Kidney (tissue), 14 donors: ENCODE data around the gene CASD1. TPM values are rescaled to one million over a fixed set of nuclear protein-coding genes. Genes with fewer than 3 reads are reported as not detected.

Experiments used
- DNase-seq, 5 donors: peaks; one replicate each; pipeline ENCODE4 v3.0.0-alpha.2; 2013 to 2020
- FAIRE-seq: peaks from 2 replicates; lab custom pipeline; 2012; peaks lifted over from hg19 to GRCh38; lab: Jason Lieb, UNC
- H3K27ac ChIP-seq, 2 donors: one replicate each; pipeline ENCODE4 v1.7.0; 2013; ENCODE audit warnings: low read depth in 2 of 2, low read length in 2 of 2, inconsistent platforms in 1 of 2
- H3K27me3 ChIP-seq: one replicate; pipeline ENCODE4 v1.7.1; 2013; ENCODE audit warnings: low read length, inconsistent platforms; ENCODE audit not compliant: control insufficient read depth, insufficient read depth
- H3K36me3 ChIP-seq, 3 donors: one replicate each; pipeline versions ENCODE4 v1.7.0 to v1.7.1; 2013; ENCODE audit warnings: low read length in 3 of 3, control low read depth in 1 of 3, inconsistent platforms in 1 of 3; ENCODE audit not compliant: insufficient read depth in 3 of 3, control insufficient read depth in 2 of 3
- H3K4me1 ChIP-seq, 3 donors: one replicate each; pipeline versions ENCODE4 v1.7.0 to v1.7.1; 2013; ENCODE audit warnings: low read length in 3 of 3, inconsistent platforms in 1 of 3, low read depth in 1 of 3; ENCODE audit not compliant: control insufficient read depth in 2 of 3, insufficient read depth in 2 of 3
- H3K4me3 ChIP-seq, 3 donors: one replicate each; pipeline versions ENCODE4 v1.7.0 to v1.8.1; 2013; ENCODE audit warnings: low read length in 3 of 3, control low read depth in 1 of 3, inconsistent platforms in 1 of 3
- H3K9ac ChIP-seq, 3 donors: one replicate each; pipeline versions ENCODE4 v1.7.0 to v1.7.1; 2013; ENCODE audit warnings: low read length in 3 of 3, control low read depth in 1 of 3, inconsistent platforms in 1 of 3
- H3K9me3 ChIP-seq, 3 donors: one replicate each; pipeline versions ENCODE4 v1.7.0 to v1.7.1; 2013; ENCODE audit warnings: low read length in 3 of 3, control low read depth in 1 of 3, inconsistent platforms in 1 of 3; ENCODE audit not compliant: control insufficient read depth in 2 of 3, insufficient read depth in 1 of 3
- CTCF ChIP-seq: IDR thresholded peaks from 3 replicates; pipeline ENCODE4 v1.5.1; 2012; ENCODE audit warnings: mild to moderate bottlenecking, moderate library complexity, borderline replicate concordance; ENCODE audit not compliant: insufficient read depth; ENCODE audit errors: extremely low read depth
- intact Hi-C: fragments of 100-400 bp; cut with DNase I; formaldehyde crosslinking; loops from one replicate; pipeline ENCODE4 v1.11.1; 2022
- polyA plus RNA-seq: library from polyadenylated mRNA; stranded (reverse); fragments of 350-450 nt; fragmentation: Illumina TruSeq; extraction: RNeasy Lipid Tissue Mini Kit (QIAGEN cat#74804); gene quantifications from one replicate; pipeline ENCODE4 v1.2.3, GENCODE V29; 2014; ENCODE audit warnings: low read depth, low replicate concordance; ENCODE audit not compliant: insufficient read depth
- total RNA-seq: library from RNA; stranded (reverse); fragmentation: NEBNext Ultra II Directional; extraction: Animal tissue kit (Norgen Biotek cat#: 25700); gene quantifications from one replicate; pipeline ENCODE4 v1.2.1, GENCODE V29; 2021
- donor health status: control.
- donor health status: control.
- donor health status: control.
- donor health status: control.
- donor health status: control.
- donor health status: DM: yes; HTN: yes; CAD: no.
- donor health status: Normal renal cell carcinoma (clear cell type).

Gene CASD1
- total and polyA plus RNA-seq, 2 donors from 2014 or later: 10.8 to 22.8 TPM

DNA sequence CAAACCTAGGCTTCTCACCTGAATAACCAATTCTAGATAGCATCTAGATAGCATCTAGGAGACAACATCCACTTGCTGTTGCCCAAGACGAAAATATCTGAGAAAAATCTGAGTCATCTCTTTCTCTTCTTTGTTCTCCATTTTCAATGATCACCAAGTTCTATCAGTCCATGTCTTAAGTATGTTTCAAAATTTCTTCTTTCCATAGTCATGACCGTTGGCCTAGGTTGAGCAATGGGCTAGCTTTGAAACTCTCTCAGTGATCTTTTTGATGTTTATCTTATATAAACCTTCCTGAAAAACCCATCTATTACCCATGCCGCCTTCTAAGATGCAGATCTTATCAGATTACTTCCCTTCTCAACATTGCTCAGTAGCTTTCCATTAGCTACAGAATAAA lies 23.4 kb upstream of the CASD1 start:
- Histone ChIP-seq H3K9ac (no peak overlapping the region), H3K36me3 (no peaks in the 10 kb centered on the region), H3K4me3 (no peak overlapping the region), H3K4me1 (no peaks in the 10 kb centered on the region), H3K27ac (no peak overlapping the region), H3K27me3 (no peaks in the 10 kb centered on the region), H3K9me3 (no peaks in the 10 kb centered on the region)
- no peak for FAIRE-seq
- TF ChIP-seq CTCF: no peak
- intact Hi-C loops: no loop called here
- DNase-seq: no peak

GRCh38 chr7:94491410-94491809 lies 18.2 kb upstream of the CASD1 start:
- no peak for DNase-seq
- no peak for FAIRE-seq
- no peaks in the 10 kb centered on the region for H3K4me1 ChIP-seq
- H3K9me3 ChIP-seq: no peaks in the 10 kb centered on the region
- no peak overlapping the region for H3K27ac ChIP-seq
- no peaks in the 10 kb centered on the region for H3K36me3 ChIP-seq
- no peak overlapping the region for H3K9ac ChIP-seq
- no peak for TF ChIP-seq CTCF
- no peak overlapping the region for H3K4me3 ChIP-seq
- intact Hi-C loops: no loop called here
- H3K27me3 ChIP-seq: no peaks in the 10 kb centered on the region

DNA sequence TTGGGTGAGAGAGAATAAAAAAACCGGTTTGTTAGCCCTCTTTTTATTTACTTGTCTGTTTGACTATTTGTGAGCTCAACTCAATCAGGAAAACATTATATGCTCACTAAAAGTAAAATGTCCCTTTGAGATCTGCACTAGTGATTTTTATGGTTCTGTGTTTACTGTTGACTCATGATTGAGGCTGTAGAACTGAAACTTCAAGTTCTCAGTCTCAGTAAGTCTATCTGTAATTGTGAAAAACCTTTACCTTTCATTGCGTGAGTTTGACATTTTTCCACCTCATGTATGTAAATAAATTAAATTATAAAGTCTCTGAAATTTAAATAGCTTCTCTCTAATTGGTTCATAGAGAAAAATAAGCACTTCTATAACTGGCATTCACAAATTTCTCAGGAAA lies 17.0 kb upstream of the CASD1 start:
- no peaks in the 10 kb centered on the region for H3K9me3 ChIP-seq

More for the DNA sequence above, 17.0 kb upstream of the CASD1 start:
- intact Hi-C loops: no loop called here
- no peak overlapping the region for H3K4me3 ChIP-seq
- FAIRE-seq (no peak), DNase-seq (no peak)
- no peak overlapping the region for H3K9ac ChIP-seq
- H3K36me3 ChIP-seq: no peaks in the 10 kb centered on the region
- no peaks in the 10 kb centered on the region for H3K4me1 ChIP-seq
- H3K27ac ChIP-seq: no peak overlapping the region
- no peaks in the 10 kb centered on the region for H3K27me3 ChIP-seq
- no peak for TF ChIP-seq CTCF
